Right lobe of liver (tissue), 4 donors: ENCODE data around the gene FAM124A.

Experiments
- POLR2A ChIP-seq: fragments of 450-650 bp; IDR thresholded peaks from one replicate; pipeline ENCODE4 v1.6.1; 2017; ENCODE audit warnings: antibody characterized with exemption, mild to moderate bottlenecking
- TF ChIP-seq, protein P1 (sequence below), 4 donors: fragments of 200-600 bp in 3 of 4; fragments of 450-650 bp in 1 of 4; IDR thresholded peaks; one replicate each; pipeline versions ENCODE4 v1.5.1 to v1.8.0; 2016 to 2022; ENCODE audit warnings: antibody characterized with exemption in 4 of 4, mild to moderate bottlenecking in 2 of 4
- donor health status: DM: no; HTN: no; CAD: no.
- donor health status: DM: no; HTN: no; CAD: no.
- donor health status: DM: no; HTN: yes; CAD: no.

DNA sequence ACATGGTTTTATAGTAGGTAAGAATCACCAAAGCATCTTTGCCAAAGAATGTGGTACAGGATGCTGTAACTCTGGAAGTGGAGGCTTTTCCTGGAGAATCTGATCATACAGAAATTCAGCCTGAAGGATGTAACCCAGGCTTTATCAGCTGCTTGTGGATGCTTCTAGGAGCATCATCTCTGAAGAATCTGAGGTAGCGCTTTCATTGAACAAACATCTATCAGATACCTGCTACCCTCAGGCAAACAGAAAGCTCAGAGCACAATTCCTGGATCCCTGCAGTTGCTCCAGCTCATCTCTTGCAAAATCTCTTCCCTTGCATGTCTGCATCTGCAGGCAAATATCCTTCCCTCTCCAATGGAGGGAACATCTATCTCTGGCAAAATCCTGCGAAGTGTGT lies 9.3 kb downstream of the FAM124A start:
- TF ChIP-seq, protein P1, sequence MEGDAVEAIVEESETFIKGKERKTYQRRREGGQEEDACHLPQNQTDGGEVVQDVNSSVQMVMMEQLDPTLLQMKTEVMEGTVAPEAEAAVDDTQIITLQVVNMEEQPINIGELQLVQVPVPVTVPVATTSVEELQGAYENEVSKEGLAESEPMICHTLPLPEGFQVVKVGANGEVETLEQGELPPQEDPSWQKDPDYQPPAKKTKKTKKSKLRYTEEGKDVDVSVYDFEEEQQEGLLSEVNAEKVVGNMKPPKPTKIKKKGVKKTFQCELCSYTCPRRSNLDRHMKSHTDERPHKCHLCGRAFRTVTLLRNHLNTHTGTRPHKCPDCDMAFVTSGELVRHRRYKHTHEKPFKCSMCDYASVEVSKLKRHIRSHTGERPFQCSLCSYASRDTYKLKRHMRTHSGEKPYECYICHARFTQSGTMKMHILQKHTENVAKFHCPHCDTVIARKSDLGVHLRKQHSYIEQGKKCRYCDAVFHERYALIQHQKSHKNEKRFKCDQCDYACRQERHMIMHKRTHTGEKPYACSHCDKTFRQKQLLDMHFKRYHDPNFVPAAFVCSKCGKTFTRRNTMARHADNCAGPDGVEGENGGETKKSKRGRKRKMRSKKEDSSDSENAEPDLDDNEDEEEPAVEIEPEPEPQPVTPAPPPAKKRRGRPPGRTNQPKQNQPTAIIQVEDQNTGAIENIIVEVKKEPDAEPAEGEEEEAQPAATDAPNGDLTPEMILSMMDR (IDR thresholded peaks at IDR 0.05): no peak
- TF ChIP-seq POLR2A: no peak
